ENCODE measurements around the gene RCN2.

RCN2 gene

DNA sequence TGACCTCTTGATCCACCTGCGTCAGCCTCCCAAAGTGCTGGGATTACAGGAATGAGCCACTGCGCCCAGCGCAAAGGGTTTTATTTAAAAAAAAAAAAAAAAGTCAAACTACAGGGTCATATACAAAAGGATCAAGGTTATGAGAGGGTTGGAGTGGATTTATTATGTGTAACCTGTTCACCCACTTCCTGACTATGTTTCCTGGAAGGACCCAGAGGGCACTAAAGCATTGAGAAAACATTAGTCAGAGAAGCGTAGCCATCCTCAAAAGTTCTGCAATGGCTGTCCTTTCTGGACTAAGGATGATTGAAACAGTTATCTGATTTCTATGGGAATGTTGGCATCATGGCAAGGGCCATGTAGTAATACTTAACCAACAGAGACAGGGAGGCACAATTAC is 19.1 kb upstream of the RCN2 start:
- ATAC-seq: no peak

GRCh38 chr15:76913737-76914136 is 17.8 kb upstream of the RCN2 start:
- Mint-ChIP-seq H3K4me1 (no peaks in the 10 kb centered on the region), H3K4me3 (no peak overlapping the region), H3K9me3 (no peaks in the 10 kb centered on the region), H3K27ac (no peak overlapping the region), H3K36me3 (ENCODE audit: low read depth) (no peaks in the 10 kb centered on the region), H3K27me3 (peaks cover 4% of the 10 kb centered on the region)
- DNase-seq (no peak), ATAC-seq (no peak)

More for the DNA sequence above, 19.1 kb upstream of the RCN2 start:
- DNase-seq: no peak
- Mint-ChIP-seq H3K4me3 (no peak overlapping the region), H3K36me3 (ENCODE audit: low read depth) (no peaks in the 10 kb centered on the region), H3K27ac (no peak overlapping the region), H3K9me3 (no peaks in the 10 kb centered on the region), H3K27me3 (peaks cover 4% of the 10 kb centered on the region), H3K4me1 (no peaks in the 10 kb centered on the region)

DNA sequence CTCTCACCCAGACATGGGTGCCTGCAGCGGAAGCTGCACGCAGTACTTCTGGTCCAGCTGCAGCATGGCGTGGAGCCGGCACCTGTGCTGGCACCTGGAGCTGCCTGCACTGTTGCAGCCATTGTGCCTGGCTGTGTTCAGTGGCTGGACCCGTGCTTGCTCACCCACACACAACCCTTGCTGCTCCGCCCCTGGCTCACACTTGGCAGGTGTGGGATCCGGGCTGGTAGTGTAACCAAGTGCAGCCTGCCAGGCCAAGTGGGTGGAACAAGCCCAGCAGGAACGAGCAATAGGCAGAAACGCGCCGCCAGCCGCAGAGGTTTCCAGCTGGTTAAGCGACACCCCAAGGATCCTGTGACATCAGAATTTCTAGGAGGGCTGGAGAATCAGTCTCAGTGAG is 15.2 kb upstream of the RCN2 start:
- Mint-ChIP-seq H3K27ac (no peak overlapping the region), H3K36me3 (ENCODE audit: low read depth) (no peaks in the 10 kb centered on the region), H3K4me1 (no peaks in the 10 kb centered on the region), H3K9me3 (no peaks in the 10 kb centered on the region), H3K27me3 (peaks cover 4% of the 10 kb centered on the region), H3K4me3 (no peak overlapping the region)
- DNase-seq (no peak), ATAC-seq (no peak)

DNA sequence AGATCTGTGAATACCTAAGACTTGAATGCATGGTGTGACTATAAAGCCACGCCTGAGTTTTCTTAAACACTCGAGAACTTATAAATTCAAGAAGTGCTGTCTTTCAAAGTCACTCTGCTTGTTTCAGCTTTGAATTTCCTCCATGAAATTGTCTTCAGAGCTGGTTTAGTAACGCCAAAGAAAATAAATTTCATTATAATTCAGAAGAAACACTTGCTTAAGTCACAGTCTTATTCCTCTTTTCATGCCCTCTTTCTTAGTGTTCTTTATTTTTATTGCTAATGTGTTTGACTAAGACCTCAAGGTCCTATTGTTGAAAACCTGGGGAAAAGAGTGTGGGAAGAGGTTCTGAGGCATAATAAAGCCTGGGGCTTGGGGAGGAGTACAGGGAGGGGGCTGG is 3.3 kb upstream of the RCN2 start:
- Mint-ChIP-seq H3K36me3 (ENCODE audit: low read depth) (peaks cover 3% of the 10 kb centered on the region), H3K27ac (no peak overlapping the region), H3K27me3 (peaks cover 6% of the 10 kb centered on the region), H3K4me3 (no peak overlapping the region), H3K4me1 (peaks cover 20% of the 10 kb centered on the region), H3K9me3 (no peaks in the 10 kb centered on the region)
- ATAC-seq: no peak
- DNase-seq: no peak

DNA sequence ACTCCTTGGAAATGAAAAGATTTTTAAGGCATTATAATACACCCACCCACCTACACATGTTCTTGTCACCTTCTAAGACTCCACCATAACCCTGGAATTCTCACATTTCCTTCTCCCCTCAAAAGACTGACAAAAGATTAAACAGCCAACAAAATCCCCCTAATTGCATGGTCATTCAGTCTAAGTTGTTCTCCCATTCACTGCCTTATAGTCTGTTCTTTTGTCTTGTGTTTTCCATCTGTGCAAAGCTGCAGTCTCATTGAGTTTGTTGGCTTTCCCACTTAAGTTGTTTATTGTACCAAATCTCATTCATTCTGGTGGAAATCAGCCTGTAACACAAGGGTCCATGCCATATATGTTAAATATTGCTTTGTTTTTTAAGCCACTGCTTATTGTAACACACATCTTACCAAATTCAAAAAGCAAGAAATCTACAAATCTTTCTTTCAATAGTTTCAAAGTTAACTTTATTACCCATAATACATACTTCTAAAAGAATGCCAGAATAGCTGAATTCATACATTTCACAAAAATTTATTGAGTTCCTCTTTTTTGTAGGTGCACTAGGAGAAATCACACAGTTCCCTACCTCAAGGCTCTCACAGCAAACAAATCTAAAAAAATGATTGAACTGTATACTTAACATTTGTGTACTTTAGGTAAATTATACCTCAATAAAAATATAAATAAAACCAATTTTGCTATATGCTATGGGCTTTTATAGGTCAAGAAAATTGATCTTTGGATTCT is 2.4 kb upstream of the RCN2 start:
- H3K27me3 Mint-ChIP-seq: peaks cover 6% of the 10 kb centered on the region
- ATAC-seq: no peak
- no peaks in the 10 kb centered on the region for H3K9me3 Mint-ChIP-seq
- peaks cover 12% of the 10 kb centered on the region for H3K36me3 Mint-ChIP-seq (ENCODE audit: low read depth)
- H3K4me3 Mint-ChIP-seq: no peak overlapping the region
- peaks cover 25% of the 10 kb centered on the region for H3K4me1 Mint-ChIP-seq
- no peak overlapping the region for H3K27ac Mint-ChIP-seq
- no peak for DNase-seq

GRCh38 chr15:76930831-76931396 is 635 bp upstream of the RCN2 start:
- ATAC-seq (no peak), DNase-seq (no peak)
- H3K27me3 Mint-ChIP-seq: no peaks in the 10 kb centered on the region

DNA sequence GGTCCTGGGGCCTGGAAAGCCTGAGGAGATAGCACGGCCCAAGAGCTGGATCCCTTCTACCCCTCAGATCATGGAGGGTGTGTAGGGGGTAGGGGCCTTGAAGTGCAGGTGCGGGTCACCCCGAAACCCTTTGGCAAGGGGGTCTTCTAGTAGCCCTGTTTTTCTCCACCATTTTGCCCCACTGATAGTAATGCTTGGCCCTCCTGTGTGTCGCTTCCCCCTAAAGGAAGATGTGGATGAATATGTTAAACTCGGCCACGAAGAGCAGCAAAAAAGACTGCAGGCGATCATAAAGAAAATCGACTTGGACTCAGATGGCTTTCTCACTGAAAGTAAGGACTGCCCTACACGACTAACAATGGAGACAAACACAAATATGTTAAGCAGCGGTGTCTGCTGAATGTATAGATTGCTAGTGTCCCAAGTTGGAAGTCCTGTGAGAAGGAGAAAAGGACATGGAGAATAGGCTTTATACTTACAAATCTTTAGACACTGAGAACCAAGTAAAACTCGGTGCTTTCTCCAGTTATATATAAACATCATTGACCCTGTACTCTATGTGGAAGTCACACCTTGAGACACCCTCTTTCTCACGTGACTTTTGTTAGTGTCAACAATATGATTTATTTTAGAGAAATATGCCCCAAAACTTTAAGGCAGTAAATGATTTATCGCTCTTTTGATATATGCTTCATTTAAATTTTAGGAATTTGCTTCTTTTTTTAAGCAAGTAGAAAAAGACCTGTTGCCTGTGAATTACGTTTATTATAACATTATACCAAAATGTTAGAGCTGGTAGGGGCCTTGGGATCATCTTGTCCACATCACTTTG is 802 bp downstream of the RCN2 start:
- Mint-ChIP-seq H3K27me3 (no peaks in the 10 kb centered on the region), H3K4me3 (peak overlapping the region; percentile 88), H3K9me3 (no peaks in the 10 kb centered on the region), H3K36me3 (ENCODE audit: low read depth) (peaks cover 30% of the 10 kb centered on the region), H3K27ac (peak overlapping the region; percentile 81), H3K4me1 (peaks cover 36% of the 10 kb centered on the region)
- DNase-seq (peak; percentile 23), ATAC-seq (no peak)

More at GRCh38 chr15:76930831-76931396, 635 bp upstream of the RCN2 start:
- peaks cover 33% of the 10 kb centered on the region for H3K4me1 Mint-ChIP-seq
- peaks cover 22% of the 10 kb centered on the region for H3K36me3 Mint-ChIP-seq (ENCODE audit: low read depth)
- H3K4me3 Mint-ChIP-seq: peak overlapping the region; percentile 84
- H3K27ac Mint-ChIP-seq: peak overlapping the region; percentile 83
- no peaks in the 10 kb centered on the region for H3K9me3 Mint-ChIP-seq

GRCh38 chr15:76935620-76936019 is 4.1 kb downstream of the RCN2 start:
- Mint-ChIP-seq H3K27me3 (no peaks in the 10 kb centered on the region), H3K36me3 (ENCODE audit: low read depth) (peaks cover 36% of the 10 kb centered on the region), H3K9me3 (no peaks in the 10 kb centered on the region), H3K27ac (peak overlapping the region; percentile 50), H3K4me3 (no peak overlapping the region), H3K4me1 (peaks cover 42% of the 10 kb centered on the region)
- DNase-seq (no peak), ATAC-seq (no peak)

- Mint-ChIP-seq H3K27ac (no peak overlapping the region), H3K9me3 (no peaks in the 10 kb centered on the region), H3K4me3 (no peak overlapping the region), H3K27me3 (no peaks in the 10 kb centered on the region), H3K4me1 (peaks cover 36% of the 10 kb centered on the region), H3K36me3 (ENCODE audit: low read depth) (peaks cover 36% of the 10 kb centered on the region)
- DNase-seq (no peak), ATAC-seq (no peak)
Measured at GRCh38 chr15:76936671-76937070, 5.1 kb downstream of the RCN2 start.

- no peaks in the 10 kb centered on the region for H3K9me3 Mint-ChIP-seq
- H3K27ac Mint-ChIP-seq: no peak overlapping the region
- peaks cover 20% of the 10 kb centered on the region for H3K4me1 Mint-ChIP-seq
- DNase-seq (no peak), ATAC-seq (no peak)
- peaks cover 32% of the 10 kb centered on the region for H3K36me3 Mint-ChIP-seq (ENCODE audit: low read depth)
- H3K4me3 Mint-ChIP-seq: no peak overlapping the region
- no peaks in the 10 kb centered on the region for H3K27me3 Mint-ChIP-seq
Measured at GRCh38 chr15:76938752-76939151, 7.2 kb downstream of the RCN2 start.

GRCh38 chr15:76939715-76940114 is 8.2 kb downstream of the RCN2 start:
- no peak for ATAC-seq
- no peaks in the 10 kb centered on the region for H3K27me3 Mint-ChIP-seq
- H3K27ac Mint-ChIP-seq: no peak overlapping the region
- H3K9me3 Mint-ChIP-seq: no peaks in the 10 kb centered on the region
- H3K36me3 Mint-ChIP-seq (ENCODE audit: low read depth): peaks cover 32% of the 10 kb centered on the region
- no peak for DNase-seq
- peaks cover 20% of the 10 kb centered on the region for H3K4me1 Mint-ChIP-seq
- no peak overlapping the region for H3K4me3 Mint-ChIP-seq

GRCh38 chr15:76941636-76942035 is 10.1 kb downstream of the RCN2 start:
- H3K4me1 Mint-ChIP-seq: peaks cover 10% of the 10 kb centered on the region
- peaks cover 37% of the 10 kb centered on the region for H3K36me3 Mint-ChIP-seq (ENCODE audit: low read depth)
- DNase-seq: no peak
- no peak for ATAC-seq
- H3K27ac Mint-ChIP-seq: no peak overlapping the region
- no peaks in the 10 kb centered on the region for H3K9me3 Mint-ChIP-seq
- H3K27me3 Mint-ChIP-seq: no peaks in the 10 kb centered on the region
- no peak overlapping the region for H3K4me3 Mint-ChIP-seq

DNA sequence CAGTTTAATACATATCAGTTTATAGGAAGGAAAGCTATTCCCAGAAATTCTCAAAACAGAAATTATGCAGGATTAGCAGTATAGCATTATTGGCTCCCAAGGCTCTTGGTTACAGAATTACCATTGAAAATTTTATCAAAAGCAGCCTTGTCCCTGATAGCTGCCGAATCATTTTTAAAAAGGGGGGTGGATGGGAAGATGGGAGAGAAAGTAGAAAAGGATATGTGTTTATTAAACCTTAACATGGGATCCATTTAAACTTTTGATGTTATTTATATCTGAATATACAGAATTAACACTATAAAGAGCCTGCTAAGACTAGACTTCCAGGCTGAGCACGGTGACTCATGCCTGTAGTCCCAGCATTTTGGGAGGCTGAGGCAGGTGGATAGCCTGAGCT is 10.8 kb downstream of the RCN2 start:
- ATAC-seq: no peak
- H3K27me3 Mint-ChIP-seq: no peaks in the 10 kb centered on the region
- H3K4me3 Mint-ChIP-seq: no peak overlapping the region
- no peak for DNase-seq
- H3K9me3 Mint-ChIP-seq: no peaks in the 10 kb centered on the region
- peaks cover 36% of the 10 kb centered on the region for H3K36me3 Mint-ChIP-seq (ENCODE audit: low read depth)
- no peak overlapping the region for H3K27ac Mint-ChIP-seq
- peaks cover 10% of the 10 kb centered on the region for H3K4me1 Mint-ChIP-seq

DNA sequence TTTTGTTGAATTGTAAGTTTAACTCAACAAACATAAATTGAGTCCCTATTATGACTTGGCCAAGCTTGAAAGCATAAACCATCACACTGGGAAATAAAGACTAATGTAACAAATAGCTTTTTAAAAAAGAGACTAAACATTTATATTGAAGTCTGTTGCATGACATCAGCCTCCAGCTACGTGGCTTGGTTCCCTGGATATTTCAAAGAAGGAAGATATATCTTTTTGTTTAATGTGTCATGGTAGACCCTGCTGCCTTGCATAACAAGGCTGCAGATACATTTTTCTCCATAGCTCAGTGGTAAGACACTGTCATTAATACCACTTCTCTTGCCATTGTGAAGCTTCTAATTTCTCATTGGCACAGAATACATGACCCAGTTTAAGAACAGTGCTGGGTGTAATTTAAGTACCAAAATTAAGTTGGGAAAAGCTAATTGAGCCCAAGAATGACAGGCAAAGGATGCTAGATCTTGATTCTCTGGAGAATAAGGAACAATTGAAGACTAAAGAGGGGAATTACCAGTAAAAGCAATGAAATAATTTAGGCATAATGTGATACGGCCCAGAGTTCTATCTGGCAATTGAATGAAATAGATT is 14.0 kb downstream of the RCN2 start:
- Mint-ChIP-seq H3K36me3 (ENCODE audit: low read depth) (peaks cover 42% of the 10 kb centered on the region), H3K4me1 (peaks cover 2% of the 10 kb centered on the region), H3K9me3 (no peaks in the 10 kb centered on the region), H3K27ac (no peak overlapping the region), H3K4me3 (no peak overlapping the region), H3K27me3 (no peaks in the 10 kb centered on the region)
- ATAC-seq (no peak), DNase-seq (no peak)
